GM19239 (cell line): ENCODE measurements around the gene FCRL3.
A peak's percentile ranks its signal among the peaks of the same experiment; 100 is the strongest.
"Not testable (repeated sequence)": the region's sequence is repeated elsewhere in the genome, so short reads cannot be mapped to it uniquely, and the experiment has no call there.

Experiments
- DNase-seq: peaks from one replicate; pipeline ENCODE4 v3.0.0; 2011; ENCODE audit warnings: low spot score; ENCODE audit not compliant: insufficient read length
- FAIRE-seq: peaks from 2 replicates; lab custom pipeline; 2011; peaks lifted over from hg19 to GRCh38; lab: Jason Lieb, UNC

Gene FCRL3, protein sequence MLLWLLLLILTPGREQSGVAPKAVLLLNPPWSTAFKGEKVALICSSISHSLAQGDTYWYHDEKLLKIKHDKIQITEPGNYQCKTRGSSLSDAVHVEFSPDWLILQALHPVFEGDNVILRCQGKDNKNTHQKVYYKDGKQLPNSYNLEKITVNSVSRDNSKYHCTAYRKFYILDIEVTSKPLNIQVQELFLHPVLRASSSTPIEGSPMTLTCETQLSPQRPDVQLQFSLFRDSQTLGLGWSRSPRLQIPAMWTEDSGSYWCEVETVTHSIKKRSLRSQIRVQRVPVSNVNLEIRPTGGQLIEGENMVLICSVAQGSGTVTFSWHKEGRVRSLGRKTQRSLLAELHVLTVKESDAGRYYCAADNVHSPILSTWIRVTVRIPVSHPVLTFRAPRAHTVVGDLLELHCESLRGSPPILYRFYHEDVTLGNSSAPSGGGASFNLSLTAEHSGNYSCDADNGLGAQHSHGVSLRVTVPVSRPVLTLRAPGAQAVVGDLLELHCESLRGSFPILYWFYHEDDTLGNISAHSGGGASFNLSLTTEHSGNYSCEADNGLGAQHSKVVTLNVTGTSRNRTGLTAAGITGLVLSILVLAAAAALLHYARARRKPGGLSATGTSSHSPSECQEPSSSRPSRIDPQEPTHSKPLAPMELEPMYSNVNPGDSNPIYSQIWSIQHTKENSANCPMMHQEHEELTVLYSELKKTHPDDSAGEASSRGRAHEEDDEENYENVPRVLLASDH

DNA sequence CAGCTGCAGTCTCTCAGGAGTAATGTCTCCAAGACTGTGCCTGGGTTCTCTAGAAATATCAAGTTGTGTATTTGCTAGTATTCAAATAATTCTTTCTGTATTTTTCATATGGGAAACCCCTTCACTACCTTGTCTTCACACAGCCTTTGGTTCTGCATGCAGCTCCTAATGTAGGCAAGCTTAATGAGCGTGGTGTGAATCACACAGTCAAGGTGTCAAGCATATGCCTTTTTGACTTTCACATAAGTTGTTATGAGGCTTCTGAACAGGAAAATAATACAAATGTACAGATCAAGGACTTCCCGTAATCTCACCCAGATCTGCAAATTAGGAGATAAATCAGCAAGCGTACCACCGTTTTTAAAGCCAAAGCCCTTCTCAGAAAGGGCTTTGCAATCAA, at the start of gene FCRL3:
Gene FCRL3, minus strand, starts transcription at position 38 of the 400 bp plus-strand sequence. CDS start 280 bp downstream, outside the sequence.
- peak; percentile 57 for FAIRE-seq
- DNase-seq: no peak

DNA sequence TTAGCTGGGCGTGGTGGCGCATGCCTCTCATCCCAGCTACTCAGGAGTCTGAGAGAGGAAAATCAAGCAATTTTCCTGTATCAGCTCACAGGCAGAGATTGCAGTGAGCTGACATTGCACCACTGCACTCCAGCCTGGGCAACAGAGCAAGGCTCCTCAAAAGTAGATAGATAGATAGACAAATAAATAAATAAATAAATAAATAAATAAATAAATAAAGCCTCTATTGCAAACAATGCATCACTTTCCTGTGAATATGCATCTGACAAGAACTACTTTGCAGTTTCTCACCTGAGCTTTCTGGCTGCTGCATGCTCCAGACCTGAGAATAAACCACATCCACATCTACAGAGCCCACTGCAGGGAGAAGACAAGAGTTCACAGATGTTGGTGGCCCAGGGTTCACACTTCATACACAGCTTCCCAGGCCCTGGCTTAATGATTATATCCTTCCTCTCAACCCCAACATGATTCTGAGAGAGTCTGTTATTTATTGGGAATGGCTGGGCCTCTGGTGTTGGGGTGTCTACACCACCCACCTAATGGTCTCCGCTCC, 47.8 kb upstream of the FCRL3 start:
- DNase-seq (no peak), FAIRE-seq (no peak)

- peak; percentile 66 for FAIRE-seq
- DNase-seq: no peak
Measured at GRCh38 chr1:157739229-157739901, 38.8 kb upstream of the FCRL3 start.

- FAIRE-seq, DNase-seq: not testable (repeated sequence)
Measured at GRCh38 chr1:157735991-157736390, 35.4 kb upstream of the FCRL3 start.

- FAIRE-seq: peak; percentile 55
Measured at GRCh38 chr1:157734321-157734720, 33.8 kb upstream of the FCRL3 start.

DNA sequence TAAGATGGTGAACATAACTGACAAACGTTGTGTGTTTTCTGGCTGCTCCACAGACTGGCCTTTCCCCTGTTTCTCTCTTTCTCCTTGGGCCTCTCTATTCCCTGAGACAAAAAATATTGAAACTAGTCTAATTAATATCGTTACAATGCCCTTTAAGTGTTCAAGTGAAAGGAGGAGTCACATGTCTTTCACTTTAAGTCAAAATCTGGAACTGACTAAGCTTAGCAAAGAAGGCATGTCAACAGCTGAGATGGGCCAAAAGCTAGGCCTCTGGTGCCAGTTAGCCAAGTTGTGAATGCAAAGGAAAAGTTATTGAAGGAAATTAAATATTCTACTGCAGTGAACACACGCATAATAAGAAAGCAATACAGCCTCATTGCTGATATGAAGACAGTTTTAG, 32.2 kb upstream of the FCRL3 start:
- no peak for FAIRE-seq
- DNase-seq: no peak

More at GRCh38 chr1:157734321-157734720, 33.8 kb upstream of the FCRL3 start:
- DNase-seq: no peak

- DNase-seq (no peak), FAIRE-seq (no peak)
Measured at GRCh38 chr1:157725221-157725577, 24.6 kb upstream of the FCRL3 start.

DNA sequence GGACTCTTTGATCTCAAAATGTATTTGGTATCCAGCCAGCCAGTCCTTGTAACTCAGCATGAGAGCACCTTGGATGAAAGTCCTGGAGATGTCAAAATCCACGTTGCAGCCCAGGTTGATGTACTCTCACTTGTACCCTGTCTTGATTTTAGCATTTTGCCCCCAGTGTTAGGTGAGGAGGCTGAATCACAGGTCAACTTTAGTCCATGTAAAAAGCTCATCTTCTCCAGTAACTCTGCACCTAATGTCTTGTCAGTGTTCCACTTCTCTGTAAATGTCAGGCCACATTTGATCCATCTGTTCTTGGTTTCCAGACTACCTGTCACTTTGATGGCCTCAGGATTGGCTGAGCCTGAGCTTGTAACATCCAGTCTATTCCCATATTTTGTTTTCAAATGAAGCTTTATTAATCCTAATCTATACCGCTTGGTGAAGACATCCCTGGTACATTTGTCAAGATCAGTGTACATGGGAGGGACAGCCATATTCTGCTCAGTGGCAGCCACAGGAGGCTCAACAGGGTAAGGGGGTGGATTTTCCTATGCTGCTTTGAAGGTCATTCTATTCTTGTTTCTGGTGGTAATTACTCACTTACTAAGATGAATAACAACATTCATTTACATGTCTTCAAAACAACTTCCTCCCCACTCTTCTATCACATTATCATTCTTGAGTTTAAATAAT, 24.1 kb upstream of the FCRL3 start:
- peak; percentile 4 for FAIRE-seq

GRCh38 chr1:157723157-157723556, 22.6 kb upstream of the FCRL3 start:
- DNase-seq (no peak), FAIRE-seq (no peak)

More for the DNA sequence above, 24.1 kb upstream of the FCRL3 start:
- DNase-seq: no peak

GRCh38 chr1:157721985-157722384, 21.4 kb upstream of the FCRL3 start:
- FAIRE-seq: no peak
- no peak for DNase-seq

DNA sequence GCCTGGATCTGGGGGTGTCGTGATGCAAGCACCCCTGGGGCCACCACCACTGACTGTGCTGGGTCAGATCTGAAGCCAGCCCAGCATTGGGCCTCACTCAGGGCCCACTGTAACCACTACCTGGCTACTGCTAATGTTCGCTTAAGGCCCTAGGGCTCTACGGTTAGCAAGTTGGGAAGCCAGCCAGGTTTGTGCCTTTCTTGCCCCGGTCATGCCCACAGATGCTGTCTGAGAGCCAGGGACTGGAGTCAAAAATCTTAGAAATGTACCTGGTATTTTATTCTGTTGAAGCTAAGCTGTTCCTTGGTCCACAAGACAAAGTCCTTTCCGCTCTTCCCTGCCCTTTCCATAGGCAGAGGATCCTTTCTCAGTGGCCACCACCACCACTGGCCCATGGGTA, 15.2 kb upstream of the FCRL3 start:
- DNase-seq (no peak), FAIRE-seq (no peak)

DNA sequence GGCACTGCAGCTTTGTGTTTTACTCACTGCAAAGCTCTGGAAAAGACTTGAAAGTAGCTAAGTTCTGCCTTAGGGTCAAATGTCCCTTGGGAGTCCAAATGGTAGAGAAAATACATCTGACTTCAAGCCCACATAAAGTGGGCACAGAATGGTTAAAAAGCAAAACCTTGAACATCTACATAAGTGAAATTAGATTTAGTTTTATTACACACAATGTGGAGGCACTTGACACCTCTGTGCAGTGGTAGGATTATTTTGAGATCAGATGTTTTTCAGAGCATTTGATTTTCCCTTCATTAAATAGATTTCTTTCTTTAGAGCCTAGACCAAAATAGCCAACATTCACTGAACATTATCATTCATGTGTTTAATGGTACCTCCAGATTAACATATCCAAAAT, 11.2 kb upstream of the FCRL3 start:
- no peak for FAIRE-seq
- no peak for DNase-seq

DNA sequence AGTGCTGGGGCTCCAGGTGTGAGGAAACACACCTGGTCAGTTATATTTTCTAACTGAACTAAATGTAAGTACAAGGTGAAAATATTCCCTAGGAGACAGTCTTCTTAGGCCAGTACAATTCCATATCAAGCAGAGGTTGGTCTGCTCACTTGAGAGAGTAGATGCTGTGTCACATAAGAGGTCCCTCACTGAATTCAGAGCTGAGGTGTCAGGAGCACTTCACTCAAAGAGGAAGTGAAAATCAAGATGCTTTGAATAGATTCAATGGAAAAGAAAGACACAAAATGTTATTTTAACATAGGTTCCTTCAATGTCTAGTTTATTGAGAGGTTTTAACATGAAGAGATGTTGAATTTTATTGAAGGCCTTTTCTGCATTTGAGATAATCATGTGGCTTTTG, 4.3 kb upstream of the FCRL3 start:
- FAIRE-seq: peak; percentile 65
- peak; percentile 5 for DNase-seq

GRCh38 chr1:157703981-157704380, 3.4 kb upstream of the FCRL3 start:
- DNase-seq (no peak), FAIRE-seq (no peak)

- no peak for FAIRE-seq
- no peak for DNase-seq
Measured at GRCh38 chr1:157702308-157702825, 1.8 kb upstream of the FCRL3 start.

DNA sequence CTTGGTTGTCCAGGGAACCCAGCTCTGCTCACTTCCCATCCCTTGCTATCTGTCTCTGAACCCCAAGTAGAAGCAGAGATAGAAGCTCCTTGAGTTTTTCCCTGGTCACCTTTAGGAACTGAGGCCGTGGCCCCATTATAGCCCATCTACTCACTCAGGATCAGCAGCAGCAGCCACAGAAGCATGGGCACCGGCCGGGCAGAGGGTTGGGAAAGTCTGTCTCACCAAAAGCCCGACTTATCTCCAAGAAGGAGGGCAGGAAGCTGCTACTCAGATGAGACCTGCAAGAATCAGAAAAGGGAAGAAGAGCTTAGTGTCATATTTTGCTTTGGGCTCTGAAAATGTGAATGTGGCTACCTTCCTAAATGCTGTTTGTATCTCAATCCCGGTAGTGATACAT, 264 bp downstream of the FCRL3 start:
- no peak for FAIRE-seq
- DNase-seq: no peak

DNA sequence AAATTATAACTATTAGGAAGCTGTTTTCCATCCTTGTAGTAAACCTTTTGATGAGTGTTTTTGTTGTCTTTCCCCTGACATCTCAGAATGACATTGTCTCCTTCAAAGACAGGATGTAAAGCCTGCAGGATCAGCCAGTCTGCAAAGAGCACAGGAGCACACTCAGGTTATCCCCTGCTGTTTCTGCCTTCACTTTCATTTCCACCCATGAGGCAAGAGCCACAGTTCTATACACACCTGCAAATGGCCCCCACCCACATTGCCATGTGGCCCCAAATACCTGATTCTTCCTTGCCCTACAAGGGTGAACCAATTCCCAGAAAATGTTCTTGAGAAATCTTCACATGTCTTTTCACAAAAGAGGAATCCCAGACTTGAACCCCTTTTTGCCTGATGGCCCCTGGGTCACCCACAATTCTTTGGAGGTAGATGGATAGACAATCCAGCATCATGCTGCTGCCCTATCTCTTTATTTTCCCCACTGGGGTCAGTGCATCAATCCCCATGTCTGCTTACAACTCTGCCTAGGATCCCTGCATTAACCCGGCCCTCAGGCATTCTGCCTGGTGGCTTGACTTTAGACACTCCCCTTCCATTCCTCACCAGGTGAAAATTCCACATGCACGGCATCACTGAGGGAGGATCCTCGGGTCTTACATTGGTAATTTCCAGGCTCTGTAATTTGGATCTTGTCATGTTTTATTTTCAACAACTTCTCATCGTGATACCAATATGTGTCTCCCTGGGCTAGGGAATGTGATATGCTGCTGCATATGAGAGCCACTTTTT, 2.6 kb downstream of the FCRL3 start:
- no peak for DNase-seq
- FAIRE-seq: peak; percentile 51

GRCh38 chr1:157696966-157697628, 3.5 kb downstream of the FCRL3 start:
- DNase-seq (no peak), FAIRE-seq (no peak)

DNA sequence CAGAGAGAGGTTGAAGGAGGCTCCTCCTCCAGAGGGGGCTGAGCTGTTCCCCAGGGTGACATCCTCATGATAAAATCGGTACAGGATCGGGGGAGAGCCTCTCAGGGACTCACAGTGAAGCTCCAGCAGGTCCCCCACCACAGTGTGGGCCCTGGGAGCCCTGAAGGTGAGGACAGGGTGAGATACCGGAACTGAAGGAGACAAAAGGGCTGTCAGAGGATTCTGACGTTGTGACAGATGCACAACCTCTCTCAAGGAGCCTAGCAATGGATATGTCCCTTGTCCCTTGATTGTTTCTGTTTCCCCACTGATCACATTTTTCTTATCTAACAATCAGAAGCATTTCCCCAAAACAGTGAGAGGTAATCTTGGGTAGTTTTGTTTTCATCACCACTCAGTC, 5.2 kb downstream of the FCRL3 start:
- no peak for DNase-seq
- no peak for FAIRE-seq
